Activated effector memory CD4-positive, alpha-beta T cell treated with anti-CD3 and anti-CD28 coated beads, Interleukin-2, amount 50 U/mL, for 16 hours (primary cell): Measurements from ENCODE around the gene LAMA3.

ENCODE experiments used
- DNase-seq: peaks from one replicate; pipeline ENCODE4 v3.0.0-alpha.2; 2020

Gene LAMA3

GRCh38 chr18:23943903-23944624 lies 254.8 kb downstream of the LAMA3 start:
- no peak for DNase-seq

GRCh38 chr18:23945416-23946079 lies 256.3 kb downstream of the LAMA3 start:
- DNase-seq = no peak

GRCh38 chr18:23949863-23950262 lies 260.6 kb downstream of the LAMA3 start:
- no peak for DNase-seq

- no peak for DNase-seq
These were observed 261.4 kb downstream of the LAMA3 start for GRCh38 chr18:23950644-23951043.

- DNase-seq = no peak
These were observed 262.0 kb downstream of the LAMA3 start for GRCh38 chr18:23951206-23951605.

- no peak for DNase-seq
These were observed 264.7 kb downstream of the LAMA3 start for GRCh38 chr18:23953984-23954383.

- DNase-seq = no peak
These were observed 267.2 kb downstream of the LAMA3 start for GRCh38 chr18:23956483-23956882.

- no peak for DNase-seq
These were observed 268.8 kb downstream of the LAMA3 start for GRCh38 chr18:23958036-23958435.

GRCh38 chr18:23963443-23964165 lies 274.4 kb downstream of the LAMA3 start:
- no peak for DNase-seq

- DNase-seq = peak; percentile 81
These were observed 275.3 kb downstream of the LAMA3 start for GRCh38 chr18:23964282-23965238.

- no peak for DNase-seq
These were observed 277.7 kb downstream of the LAMA3 start for GRCh38 chr18:23966909-23967308.

- DNase-seq = no peak
These were observed 278.3 kb downstream of the LAMA3 start for GRCh38 chr18:23967321-23968089.

GRCh38 chr18:23968638-23969604 lies 279.7 kb downstream of the LAMA3 start:
- no peak for DNase-seq

GRCh38 chr18:23969664-23970063 lies 280.4 kb downstream of the LAMA3 start:
- DNase-seq = no peak

GRCh38 chr18:23970161-23971096 lies 281.2 kb downstream of the LAMA3 start:
- DNase-seq = peak; percentile 84

GRCh38 chr18:23971097-23971440 lies 281.8 kb downstream of the LAMA3 start:
- DNase-seq = no peak

GRCh38 chr18:23971666-23972230 lies 282.5 kb downstream of the LAMA3 start:
- DNase-seq = no peak

GRCh38 chr18:23972453-23972852 lies 283.2 kb downstream of the LAMA3 start:
- DNase-seq = peak; percentile 75

- no peak for DNase-seq
These were observed 287.9 kb downstream of the LAMA3 start for GRCh38 chr18:23977103-23977502.
